Keratinocyte (primary cell): ENCODE results near the gene DTD1.

Experiments used
- EZH2 ChIP-seq: IDR thresholded peaks from one replicate; pipeline ENCODE4 v1.6.1; 2012; ENCODE audit warnings: inconsistent platforms, mild to moderate bottlenecking, low read length, moderate library complexity
- TF ChIP-seq, protein P1 (sequence below), 3 experiments: IDR thresholded peaks in 1 of 3; conservative IDR thresholded peaks in 1 of 3; optimal IDR thresholded peaks in 1 of 3; 2 replicates in 2 of 3; 3 replicates in 1 of 3; pipeline versions ENCODE3 to v1.5.1; 2011; ENCODE audit warnings: low read length in 3 of 3, mild to moderate bottlenecking in 3 of 3, moderate library complexity in 2 of 3, control low read depth in 1 of 3, inconsistent platforms in 1 of 3; ENCODE audit not compliant: insufficient read depth in 2 of 3; ENCODE audit errors: extremely low read depth in 1 of 3

DNA sequence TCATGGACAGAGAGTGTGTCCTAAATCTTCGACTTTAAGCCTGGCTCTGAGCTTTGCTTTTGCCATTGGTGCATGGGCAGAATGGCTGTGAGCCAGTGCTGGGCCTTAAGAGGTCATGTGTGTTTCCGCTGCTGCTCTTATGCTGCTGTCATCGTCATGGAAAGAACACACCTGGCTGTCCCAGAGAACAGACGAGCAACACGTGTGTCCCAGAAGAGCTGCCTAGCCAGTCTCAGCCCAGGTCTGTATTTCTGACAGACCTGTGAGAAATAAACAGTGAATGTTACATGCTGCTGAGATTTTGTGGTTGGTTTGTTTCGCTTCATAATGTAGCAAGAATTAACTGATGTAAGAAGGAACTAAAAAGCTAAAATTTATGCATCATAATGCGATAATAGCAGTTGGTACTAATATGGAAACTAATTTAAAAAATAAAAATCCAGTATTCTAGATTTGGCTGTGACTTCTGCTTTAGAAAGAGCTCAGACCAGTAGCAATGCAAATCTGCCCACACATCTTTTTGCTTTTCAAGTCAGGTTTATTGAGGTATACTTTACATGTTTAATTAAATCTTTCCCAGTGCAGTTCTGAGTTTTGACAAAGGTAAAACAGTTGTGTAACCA, 214.3 kb downstream of the DTD1 start:
- TF ChIP-seq EZH2: no peak
- TF ChIP-seq, protein P1, sequence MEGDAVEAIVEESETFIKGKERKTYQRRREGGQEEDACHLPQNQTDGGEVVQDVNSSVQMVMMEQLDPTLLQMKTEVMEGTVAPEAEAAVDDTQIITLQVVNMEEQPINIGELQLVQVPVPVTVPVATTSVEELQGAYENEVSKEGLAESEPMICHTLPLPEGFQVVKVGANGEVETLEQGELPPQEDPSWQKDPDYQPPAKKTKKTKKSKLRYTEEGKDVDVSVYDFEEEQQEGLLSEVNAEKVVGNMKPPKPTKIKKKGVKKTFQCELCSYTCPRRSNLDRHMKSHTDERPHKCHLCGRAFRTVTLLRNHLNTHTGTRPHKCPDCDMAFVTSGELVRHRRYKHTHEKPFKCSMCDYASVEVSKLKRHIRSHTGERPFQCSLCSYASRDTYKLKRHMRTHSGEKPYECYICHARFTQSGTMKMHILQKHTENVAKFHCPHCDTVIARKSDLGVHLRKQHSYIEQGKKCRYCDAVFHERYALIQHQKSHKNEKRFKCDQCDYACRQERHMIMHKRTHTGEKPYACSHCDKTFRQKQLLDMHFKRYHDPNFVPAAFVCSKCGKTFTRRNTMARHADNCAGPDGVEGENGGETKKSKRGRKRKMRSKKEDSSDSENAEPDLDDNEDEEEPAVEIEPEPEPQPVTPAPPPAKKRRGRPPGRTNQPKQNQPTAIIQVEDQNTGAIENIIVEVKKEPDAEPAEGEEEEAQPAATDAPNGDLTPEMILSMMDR (optimal IDR thresholded peaks at IDR 0.05 in 1 of 3, IDR thresholded peaks at IDR 0.05 in 1 of 3, conservative IDR thresholded peaks at IDR 0.05 in 1 of 3; ENCODE audit: extremely low read depth in 1 of 3, insufficient read depth in 2 of 3, low read length in 3 of 3): no peak
